HG02840 (cell line): ENCODE measurements around the gene TREH.

Source experiments
- ATAC-seq: cut with Tn5 transposase; IDR thresholded peaks from one replicate; pipeline ENCODE4 v1.9.1; 2021; ENCODE audit warnings: mild to moderate bottlenecking, moderate library complexity, moderate number of reproducible peaks; ENCODE audit not compliant: unreplicated experiment, low FRiP score

TREH gene

GRCh38 chr11:118651820-118652219 lies 27.6 kb downstream of the TREH start:
- ATAC-seq = no peak

- ATAC-seq = no peak
Observed at GRCh38 chr11:118650366-118650765, 29.1 kb downstream of the TREH start.

GRCh38 chr11:118649941-118650340 lies 29.5 kb downstream of the TREH start:
- no peak for ATAC-seq

- ATAC-seq = no peak
Observed at GRCh38 chr11:118648291-118648690, 31.2 kb downstream of the TREH start.

- no peak for ATAC-seq
Observed at GRCh38 chr11:118646393-118646792, 33.1 kb downstream of the TREH start.

- ATAC-seq = no peak
Observed at GRCh38 chr11:118645066-118645715, 34.3 kb downstream of the TREH start.

- ATAC-seq = no peak
Observed at GRCh38 chr11:118644496-118644895, 35.0 kb downstream of the TREH start.

- no peak for ATAC-seq
Observed at GRCh38 chr11:118643995-118644345, 35.5 kb downstream of the TREH start.

GRCh38 chr11:118643142-118643994 lies 36.1 kb downstream of the TREH start:
- ATAC-seq = no peak

GRCh38 chr11:118641397-118642019 lies 37.9 kb downstream of the TREH start:
- no peak for ATAC-seq

GRCh38 chr11:118640332-118641154 lies 38.9 kb downstream of the TREH start:
- ATAC-seq = no peak

GRCh38 chr11:118639899-118640298 lies 39.6 kb downstream of the TREH start:
- no peak for ATAC-seq

- no peak for ATAC-seq
Observed at GRCh38 chr11:118638726-118639125, 40.7 kb downstream of the TREH start.

GRCh38 chr11:118636569-118637290 lies 42.7 kb downstream of the TREH start:
- ATAC-seq = no peak

GRCh38 chr11:118635642-118636041 lies 43.8 kb downstream of the TREH start:
- no peak for ATAC-seq

- ATAC-seq = no peak
Observed at GRCh38 chr11:118635237-118635591, 44.2 kb downstream of the TREH start.

GRCh38 chr11:118634431-118635236 lies 44.8 kb downstream of the TREH start:
- no peak for ATAC-seq

- no peak for ATAC-seq
Observed at GRCh38 chr11:118633979-118634378, 45.5 kb downstream of the TREH start.

- ATAC-seq = no peak
Observed at GRCh38 chr11:118633319-118633690, 46.1 kb downstream of the TREH start.
